ENCODE data around the gene WFDC13. TPM values are rescaled to one million over a fixed set of nuclear protein-coding genes. Genes with fewer than 3 reads are reported as not detected.

WFDC13 gene
- total RNA-seq, 1 experiment from 2014 or later = not detected

GRCh38 chr20:45725134-45725533 is 23.3 kb downstream of the WFDC13 start:
- no peak overlapping the region for H3K27ac Mint-ChIP-seq
- H3K9me3 Mint-ChIP-seq = peaks cover 22% of the 10 kb centered on the region
- ChIA-PET POLR2A (no interaction called here), CTCF (no interaction called here)
- ATAC-seq (no peak), DNase-seq (ENCODE audit: low spot score) (no peak)
- H3K27me3 Mint-ChIP-seq (ENCODE audit: low read depth) = no peaks in the 10 kb centered on the region; the same call in 1 of the 2 replicates
- peaks cover 10% of the 10 kb centered on the region for H3K36me3 Mint-ChIP-seq
- 0 out of 2 replicates have a peak, but pooled peaks cover 2% of the 10 kb centered on the region for H3K4me1 Mint-ChIP-seq
- no peak for TF ChIP-seq ZBTB43 (CRISPR knock-in tag; IDR thresholded peaks at IDR 0.05)
- peak; percentile 43; the same call in 1 of the 2 replicates for TF ChIP-seq GABPB1 (CRISPR knock-in tag; IDR thresholded peaks at IDR 0.05)
- no peak overlapping the region for H3K4me3 Mint-ChIP-seq

- peaks cover 24% of the 10 kb centered on the region for H3K36me3 Mint-ChIP-seq
These were observed 25.2 kb downstream of the WFDC13 start for GRCh38 chr20:45727044-45727443.

GRCh38 chr20:45732199-45732598 is 30.4 kb downstream of the WFDC13 start:
- TF ChIP-seq ESRRA (CRISPR knock-in tag; IDR thresholded peaks at IDR 0.05; ENCODE audit: borderline replicate concordance) (no peak), MLX (CRISPR knock-in tag; IDR thresholded peaks at IDR 0.05) (no peak), ZNF423 (CRISPR knock-in tag; IDR thresholded peaks at IDR 0.05) (no peak), ZNF512 (CRISPR knock-in tag; IDR thresholded peaks at IDR 0.05; ENCODE audit: borderline replicate concordance) (no peak), CREM (CRISPR knock-in tag; IDR thresholded peaks at IDR 0.05) (no peak), ZMAT4 (CRISPR knock-in tag; IDR thresholded peaks at IDR 0.05) (no peak), STAT6 (CRISPR knock-in tag; conservative IDR thresholded peaks at IDR 0.05; ENCODE audit: low read depth) (no peak), FOXP1 (CRISPR knock-in tag; IDR thresholded peaks at IDR 0.05; ENCODE audit: borderline replicate concordance) (no peak)
- Mint-ChIP-seq H3K4me1 (no peaks in the 10 kb centered on the region), H3K27me3 (ENCODE audit: low read depth) (no peaks in the 10 kb centered on the region; the same call in none of the 2 replicates), H3K4me3 (no peak overlapping the region), H3K36me3 (peaks cover 65% of the 10 kb centered on the region), H3K9me3 (peaks cover 74% of the 10 kb centered on the region), H3K27ac (no peak overlapping the region)
- DNase-seq (ENCODE audit: low spot score) (no peak), ATAC-seq (no peak)
- ChIA-PET CTCF (no interaction called here), POLR2A (no interaction called here)

More at GRCh38 chr20:45727044-45727443, 25.2 kb downstream of the WFDC13 start:
- ATAC-seq (no peak), DNase-seq (ENCODE audit: low spot score) (no peak)
- TF ChIP-seq ZNF532 (CRISPR knock-in tag; IDR thresholded peaks at IDR 0.05; ENCODE audit: borderline replicate concordance) = no peak
- Mint-ChIP-seq H3K27ac (no peak overlapping the region), H3K4me1 (0 out of 2 replicates have a peak, but pooled peaks cover 2% of the 10 kb centered on the region), H3K9me3 (peaks cover 37% of the 10 kb centered on the region), H3K27me3 (ENCODE audit: low read depth) (no peaks in the 10 kb centered on the region; the same call in 1 of the 2 replicates), H3K4me3 (no peak overlapping the region)
- CTCF ChIA-PET = interaction anchor here (2.3 kb wide), 1 partner anchor 98 kb away, joined by 5 read pairs; the partner anchor contains the start of gene WFDC10A
- POLR2A ChIA-PET = no interaction called here

Data from WTC11 (cell line).